ENCODE measurements around the gene ESF1.

DNA sequence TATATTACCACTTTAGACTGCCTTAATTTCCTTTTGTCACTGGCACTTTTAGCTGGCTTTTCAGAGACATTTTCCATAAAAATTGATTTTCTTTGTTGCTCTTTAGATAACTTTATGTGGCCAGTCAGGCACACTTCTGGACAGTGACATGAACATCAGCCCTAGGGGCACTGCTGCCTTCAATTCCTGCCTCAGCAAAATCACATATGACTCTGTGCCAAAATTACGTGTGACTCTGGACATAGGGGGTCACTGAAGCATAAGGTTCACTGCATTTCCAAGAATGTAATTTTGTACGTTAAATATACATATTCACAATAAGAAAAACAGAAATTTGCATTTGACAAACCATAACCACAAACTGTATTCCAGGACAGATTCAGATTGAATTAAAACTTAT, 66.5 kb downstream of the ESF1 start:
- TF ChIP-seq CTCF (IDR thresholded peaks at IDR 0.05) (no peak), POLR2A (IDR thresholded peaks at IDR 0.05) (no peak)
